Measurements from ENCODE around the gene MBOAT2.

MBOAT2 gene

GRCh38 chr2:8989536-8990079, 13.9 kb downstream of the MBOAT2 start:
- Histone ChIP-seq H3K27ac (ENCODE audit: low read length, poor library complexity, severe bottlenecking) (no peak overlapping the region), H3K4me3 (ENCODE audit: insufficient read depth in 1 of 2, low read depth in 1 of 2, low read length in 2 of 2) (no peak overlapping the region), H3K18ac (ENCODE audit: low read depth in 1 of 2, low read length in 2 of 2) (no peak overlapping the region), H3K9me3 (ENCODE audit: control insufficient read depth, low read length) (no peaks in the 10 kb centered on the region), H3K4me2 (ENCODE audit: low read length, poor library complexity, severe bottlenecking) (no peak overlapping the region), H3K14ac (ENCODE audit: low read length in 2 of 2) (no peak overlapping the region), H4K91ac (ENCODE audit: low read length) (no peak overlapping the region), H3K4me1 (ENCODE audit: control insufficient read depth, insufficient read depth, low read depth, low read length) (peaks cover 13% of the 10 kb centered on the region), H2BK120ac (ENCODE audit: low read depth, low read length) (no peak overlapping the region), H3K9ac (ENCODE audit: low read length) (no peak overlapping the region), H2BK5ac (ENCODE audit: low read depth, low read length, poor library complexity, severe bottlenecking) (no peak overlapping the region), H2AK5ac (ENCODE audit: low read length, severe bottlenecking) (no peak overlapping the region), H3K4ac (ENCODE audit: low read depth in 1 of 2, low read length in 2 of 2) (no peak overlapping the region), H2BK15ac (ENCODE audit: low read depth, poor library complexity, severe bottlenecking) (no peak overlapping the region), H4K8ac (ENCODE audit: low read length) (no peak overlapping the region), H3K27me3 (ENCODE audit: control insufficient read depth in 1 of 2, insufficient read depth in 1 of 2, low read length in 2 of 2) (no peaks in the 10 kb centered on the region), H2AFZ (ENCODE audit: low read depth, low read length) (no peak overlapping the region), H3K36me3 (ENCODE audit: control insufficient read depth in 1 of 2, insufficient read depth in 2 of 2, low read depth in 1 of 2, low read length in 2 of 2) (no peaks in the 10 kb centered on the region), H3K79me1 (replicated peaks; ENCODE audit: low read length, poor library complexity, severe bottlenecking) (peaks cover 44% of the 10 kb centered on the region), H3K23ac (ENCODE audit: low read length in 2 of 2) (no peak overlapping the region), H2BK12ac (ENCODE audit: low read length in 2 of 2) (no peak overlapping the region)
- DNase-seq = no peak
- WGBS = 94% methylated on average over 5 of the region's 5 CpGs

GRCh38 chr2:8987410-8987809, 16.1 kb downstream of the MBOAT2 start:
- H2BK5ac ChIP-seq (ENCODE audit: low read depth, low read length, poor library complexity, severe bottlenecking) = no peak overlapping the region
- no peak overlapping the region for H2AK5ac ChIP-seq (ENCODE audit: low read length, severe bottlenecking)
- no peak overlapping the region for H3K18ac ChIP-seq (ENCODE audit: low read depth in 1 of 2, low read length in 2 of 2)
- H4K91ac ChIP-seq (ENCODE audit: low read length) = no peak overlapping the region
- no peak overlapping the region for H3K14ac ChIP-seq (ENCODE audit: low read length in 2 of 2)
- H3K4ac ChIP-seq (ENCODE audit: low read depth in 1 of 2, low read length in 2 of 2) = peak overlapping the region in 1 of 2 experiments; percentile 11
- no peak overlapping the region for H2BK15ac ChIP-seq (ENCODE audit: low read depth, poor library complexity, severe bottlenecking)
- peaks cover 4% of the 10 kb centered on the region for H3K4me1 ChIP-seq (ENCODE audit: control insufficient read depth, insufficient read depth, low read depth, low read length)
- no peak overlapping the region for H3K9ac ChIP-seq (ENCODE audit: low read length)
- no peak overlapping the region for H2BK120ac ChIP-seq (ENCODE audit: low read depth, low read length)
- no peak overlapping the region for H3K4me2 ChIP-seq (ENCODE audit: low read length, poor library complexity, severe bottlenecking)
- peaks cover 27% of the 10 kb centered on the region for H3K79me1 ChIP-seq (replicated peaks; ENCODE audit: low read length, poor library complexity, severe bottlenecking)
- WGBS = no CpG with 5 or more reads among the region's 3 CpGs
- no peak overlapping the region for H2AFZ ChIP-seq (ENCODE audit: low read depth, low read length)
- no peak overlapping the region for H3K27ac ChIP-seq (ENCODE audit: low read length, poor library complexity, severe bottlenecking)
- no peak overlapping the region for H3K4me3 ChIP-seq (ENCODE audit: insufficient read depth in 1 of 2, low read depth in 1 of 2, low read length in 2 of 2)
- no peak overlapping the region for H3K23ac ChIP-seq (ENCODE audit: low read length in 2 of 2)
- no peak for DNase-seq
- no peaks in the 10 kb centered on the region for H3K9me3 ChIP-seq (ENCODE audit: control insufficient read depth, low read length)
- no peaks in the 10 kb centered on the region for H3K36me3 ChIP-seq (ENCODE audit: control insufficient read depth in 1 of 2, insufficient read depth in 2 of 2, low read depth in 1 of 2, low read length in 2 of 2)
- H3K27me3 ChIP-seq (ENCODE audit: control insufficient read depth in 1 of 2, insufficient read depth in 1 of 2, low read length in 2 of 2) = no peaks in the 10 kb centered on the region
- H4K8ac ChIP-seq (ENCODE audit: low read length) = no peak overlapping the region
- H2BK12ac ChIP-seq (ENCODE audit: low read length in 2 of 2) = no peak overlapping the region

- Histone ChIP-seq H3K4me1 (ENCODE audit: control insufficient read depth, insufficient read depth, low read depth, low read length) (peaks cover 4% of the 10 kb centered on the region), H3K23ac (ENCODE audit: low read length in 2 of 2) (no peak overlapping the region), H4K8ac (ENCODE audit: low read length) (no peak overlapping the region), H2BK5ac (ENCODE audit: low read depth, low read length, poor library complexity, severe bottlenecking) (no peak overlapping the region), H3K4me3 (ENCODE audit: insufficient read depth in 1 of 2, low read depth in 1 of 2, low read length in 2 of 2) (no peak overlapping the region), H3K36me3 (ENCODE audit: control insufficient read depth in 1 of 2, insufficient read depth in 2 of 2, low read depth in 1 of 2, low read length in 2 of 2) (no peaks in the 10 kb centered on the region), H2BK120ac (ENCODE audit: low read depth, low read length) (no peak overlapping the region), H3K4ac (ENCODE audit: low read depth in 1 of 2, low read length in 2 of 2) (no peak overlapping the region), H3K18ac (ENCODE audit: low read depth in 1 of 2, low read length in 2 of 2) (peak overlapping the region in 1 of 2 experiments; percentile 19), H3K79me1 (replicated peaks; ENCODE audit: low read length, poor library complexity, severe bottlenecking) (peaks cover 30% of the 10 kb centered on the region), H2AK5ac (ENCODE audit: low read length, severe bottlenecking) (no peak overlapping the region), H3K27me3 (ENCODE audit: control insufficient read depth in 1 of 2, insufficient read depth in 1 of 2, low read length in 2 of 2) (no peaks in the 10 kb centered on the region), H2BK12ac (ENCODE audit: low read length in 2 of 2) (no peak overlapping the region), H3K9ac (ENCODE audit: low read length) (no peak overlapping the region), H2BK15ac (ENCODE audit: low read depth, poor library complexity, severe bottlenecking) (no peak overlapping the region), H3K9me3 (ENCODE audit: control insufficient read depth, low read length) (no peaks in the 10 kb centered on the region), H3K14ac (ENCODE audit: low read length in 2 of 2) (no peak overlapping the region), H3K27ac (ENCODE audit: low read length, poor library complexity, severe bottlenecking) (no peak overlapping the region), H3K4me2 (ENCODE audit: low read length, poor library complexity, severe bottlenecking) (no peak overlapping the region), H4K91ac (ENCODE audit: low read length) (no peak overlapping the region), H2AFZ (ENCODE audit: low read depth, low read length) (no peak overlapping the region)
- WGBS = 86% methylated on average over 10 of the region's 11 CpGs
- no peak for DNase-seq
Measured at GRCh38 chr2:8986327-8986976, 17.0 kb downstream of the MBOAT2 start.

GRCh38 chr2:8985561-8986326, 17.7 kb downstream of the MBOAT2 start:
- peak overlapping the region in 1 of 2 experiments; percentile 18 for H2BK12ac ChIP-seq (ENCODE audit: low read length in 2 of 2)

More at GRCh38 chr2:8985561-8986326, 17.7 kb downstream of the MBOAT2 start:
- peak overlapping the region in 1 of 2 experiments; percentile 65 for H3K14ac ChIP-seq (ENCODE audit: low read length in 2 of 2)
- H3K9ac ChIP-seq (ENCODE audit: low read length) = no peak overlapping the region
- peaks cover 4% of the 10 kb centered on the region for H3K4me1 ChIP-seq (ENCODE audit: control insufficient read depth, insufficient read depth, low read depth, low read length)
- H3K23ac ChIP-seq (ENCODE audit: low read length in 2 of 2) = no peak overlapping the region
- WGBS = 93% methylated on average over 4 of the region's 4 CpGs
- no peak overlapping the region for H3K4me2 ChIP-seq (ENCODE audit: low read length, poor library complexity, severe bottlenecking)
- H2BK15ac ChIP-seq (ENCODE audit: low read depth, poor library complexity, severe bottlenecking) = no peak overlapping the region
- H4K91ac ChIP-seq (ENCODE audit: low read length) = no peak overlapping the region
- DNase-seq = peak; percentile 36
- no peak overlapping the region for H3K27ac ChIP-seq (ENCODE audit: low read length, poor library complexity, severe bottlenecking)
- H2BK5ac ChIP-seq (ENCODE audit: low read depth, low read length, poor library complexity, severe bottlenecking) = no peak overlapping the region
- H3K36me3 ChIP-seq (ENCODE audit: control insufficient read depth in 1 of 2, insufficient read depth in 2 of 2, low read depth in 1 of 2, low read length in 2 of 2) = no peaks in the 10 kb centered on the region
- no peaks in the 10 kb centered on the region for H3K27me3 ChIP-seq (ENCODE audit: control insufficient read depth in 1 of 2, insufficient read depth in 1 of 2, low read length in 2 of 2)
- H2AK5ac ChIP-seq (ENCODE audit: low read length, severe bottlenecking) = peak overlapping the region; percentile 22
- no peak overlapping the region for H4K8ac ChIP-seq (ENCODE audit: low read length)
- peak overlapping the region; percentile 37 to 40 for H3K18ac ChIP-seq (ENCODE audit: low read depth in 1 of 2, low read length in 2 of 2)
- H3K4ac ChIP-seq (ENCODE audit: low read depth in 1 of 2, low read length in 2 of 2) = peak overlapping the region in 1 of 2 experiments; percentile 28
- peaks cover 31% of the 10 kb centered on the region for H3K79me1 ChIP-seq (replicated peaks; ENCODE audit: low read length, poor library complexity, severe bottlenecking)
- no peak overlapping the region for H3K4me3 ChIP-seq (ENCODE audit: insufficient read depth in 1 of 2, low read depth in 1 of 2, low read length in 2 of 2)
- H3K9me3 ChIP-seq (ENCODE audit: control insufficient read depth, low read length) = no peaks in the 10 kb centered on the region
- no peak overlapping the region for H2AFZ ChIP-seq (ENCODE audit: low read depth, low read length)
- H2BK120ac ChIP-seq (ENCODE audit: low read depth, low read length) = no peak overlapping the region
